Measurements from ENCODE around the gene EMID1.

EMID1 gene

GRCh38 chr22:29195118-29195963 is 10.4 kb upstream of the EMID1 start:
- no peaks in the 10 kb centered on the region for H3K9me3 ChIP-seq (ENCODE audit: control insufficient read depth in 2 of 2, low read length in 2 of 2)
- no peak overlapping the region for H3K4me3 ChIP-seq (ENCODE audit: low read length in 2 of 2)
- no peaks in the 10 kb centered on the region for H3K27me3 ChIP-seq (ENCODE audit: control insufficient read depth in 1 of 2, insufficient read depth in 2 of 2, low read length in 2 of 2)
- no peaks in the 10 kb centered on the region for H3K36me3 ChIP-seq (ENCODE audit: control insufficient read depth in 2 of 2, insufficient read depth in 2 of 2, low read length in 2 of 2)
- H3K9ac ChIP-seq (ENCODE audit: low read length in 2 of 2), result no peak overlapping the region
- no peaks in the 10 kb centered on the region for H3K4me1 ChIP-seq (ENCODE audit: control insufficient read depth, insufficient read depth, low read length)
- H3K27ac ChIP-seq (ENCODE audit: low read length), result no peak overlapping the region

GRCh38 chr22:29195964-29196666 is 9.6 kb upstream of the EMID1 start:
- Histone ChIP-seq H3K9me3 (ENCODE audit: control insufficient read depth in 2 of 2, low read length in 2 of 2) (no peaks in the 10 kb centered on the region), H3K4me1 (ENCODE audit: control insufficient read depth, insufficient read depth, low read length) (no peaks in the 10 kb centered on the region), H3K4me3 (ENCODE audit: low read length in 2 of 2) (no peak overlapping the region), H3K9ac (ENCODE audit: low read length in 2 of 2) (no peak overlapping the region), H3K36me3 (ENCODE audit: control insufficient read depth in 2 of 2, insufficient read depth in 2 of 2, low read length in 2 of 2) (no peaks in the 10 kb centered on the region), H3K27ac (ENCODE audit: low read length) (no peak overlapping the region), H3K27me3 (ENCODE audit: control insufficient read depth in 1 of 2, insufficient read depth in 2 of 2, low read length in 2 of 2) (no peaks in the 10 kb centered on the region)

DNA sequence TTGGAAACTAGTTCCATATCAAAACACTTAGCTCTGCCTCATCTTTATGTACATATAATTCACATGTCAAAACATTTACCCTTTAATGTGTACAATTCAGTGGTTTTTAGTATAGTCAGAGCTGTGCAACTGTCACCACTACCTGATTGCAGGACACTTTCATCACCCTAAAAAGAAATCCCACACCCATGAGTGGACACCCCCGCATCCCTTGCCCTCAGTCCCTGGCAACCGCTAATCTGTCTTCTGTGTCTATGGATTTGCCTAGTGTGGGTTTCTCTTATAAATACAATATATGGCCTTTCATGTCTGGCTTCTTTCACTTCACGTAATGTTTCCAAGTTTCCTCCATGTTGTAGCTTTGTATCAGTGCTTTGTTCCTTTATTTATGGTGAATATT is 8.6 kb upstream of the EMID1 start:
- no peak overlapping the region for H3K27ac ChIP-seq (ENCODE audit: low read length)
- no peak overlapping the region for H3K9ac ChIP-seq (ENCODE audit: low read length in 2 of 2)
- H3K36me3 ChIP-seq (ENCODE audit: control insufficient read depth in 2 of 2, insufficient read depth in 2 of 2, low read length in 2 of 2), result no peaks in the 10 kb centered on the region
- H3K4me1 ChIP-seq (ENCODE audit: control insufficient read depth, insufficient read depth, low read length), result peaks cover 1% of the 10 kb centered on the region
- H3K9me3 ChIP-seq (ENCODE audit: control insufficient read depth in 2 of 2, low read length in 2 of 2), result no peaks in the 10 kb centered on the region
- no peak overlapping the region for H3K4me3 ChIP-seq (ENCODE audit: low read length in 2 of 2)
- no peaks in the 10 kb centered on the region for H3K27me3 ChIP-seq (ENCODE audit: control insufficient read depth in 1 of 2, insufficient read depth in 2 of 2, low read length in 2 of 2)

- H3K9me3 ChIP-seq (ENCODE audit: control insufficient read depth in 2 of 2, low read length in 2 of 2), result no peaks in the 10 kb centered on the region
- no peaks in the 10 kb centered on the region for H3K27me3 ChIP-seq (ENCODE audit: control insufficient read depth in 1 of 2, insufficient read depth in 2 of 2, low read length in 2 of 2)
- no peak overlapping the region for H3K9ac ChIP-seq (ENCODE audit: low read length in 2 of 2)
- H3K27ac ChIP-seq (ENCODE audit: low read length), result no peak overlapping the region
- peaks cover 6% of the 10 kb centered on the region for H3K4me1 ChIP-seq (ENCODE audit: control insufficient read depth, insufficient read depth, low read length)
- H3K36me3 ChIP-seq (ENCODE audit: control insufficient read depth in 2 of 2, insufficient read depth in 2 of 2, low read length in 2 of 2), result no peaks in the 10 kb centered on the region
- no peak overlapping the region for H3K4me3 ChIP-seq (ENCODE audit: low read length in 2 of 2)
These were observed 7.5 kb upstream of the EMID1 start for GRCh38 chr22:29198240-29198639.

GRCh38 chr22:29199702-29200400 is 5.8 kb upstream of the EMID1 start:
- H3K4me1 ChIP-seq (ENCODE audit: control insufficient read depth, insufficient read depth, low read length), result peaks cover 6% of the 10 kb centered on the region
- H3K27me3 ChIP-seq (ENCODE audit: control insufficient read depth in 1 of 2, insufficient read depth in 2 of 2, low read length in 2 of 2), result no peaks in the 10 kb centered on the region
- H3K36me3 ChIP-seq (ENCODE audit: control insufficient read depth in 2 of 2, insufficient read depth in 2 of 2, low read length in 2 of 2), result no peaks in the 10 kb centered on the region
- no peak overlapping the region for H3K4me3 ChIP-seq (ENCODE audit: low read length in 2 of 2)
- H3K27ac ChIP-seq (ENCODE audit: low read length), result no peak overlapping the region
- H3K9me3 ChIP-seq (ENCODE audit: control insufficient read depth in 2 of 2, low read length in 2 of 2), result no peaks in the 10 kb centered on the region
- no peak overlapping the region for H3K9ac ChIP-seq (ENCODE audit: low read length in 2 of 2)

GRCh38 chr22:29200901-29201300 is 4.8 kb upstream of the EMID1 start:
- H3K4me1 ChIP-seq (ENCODE audit: control insufficient read depth, insufficient read depth, low read length), result peaks cover 6% of the 10 kb centered on the region
- H3K27me3 ChIP-seq (ENCODE audit: control insufficient read depth in 1 of 2, insufficient read depth in 2 of 2, low read length in 2 of 2), result no peaks in the 10 kb centered on the region

DNA sequence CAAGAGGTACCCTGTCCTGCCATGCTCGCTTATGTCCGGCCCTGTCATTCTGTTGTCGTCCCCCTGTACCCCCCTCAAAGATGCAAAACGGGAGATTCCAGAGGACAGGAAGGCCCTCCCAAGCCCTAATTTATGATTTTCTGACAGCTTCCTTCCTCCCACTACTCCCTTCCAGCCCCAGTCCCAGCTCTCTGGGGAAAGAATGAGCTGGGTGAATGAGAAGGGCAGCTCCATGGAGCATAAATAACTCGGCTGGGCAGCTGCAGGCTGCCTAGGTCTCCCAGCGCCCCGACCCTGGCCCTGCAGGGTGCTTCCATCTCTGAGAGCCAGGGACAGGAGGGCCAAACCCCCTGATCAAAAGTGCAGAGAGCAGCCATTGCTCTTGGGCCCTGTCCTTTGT is 3.9 kb upstream of the EMID1 start:
- Histone ChIP-seq H3K36me3 (ENCODE audit: control insufficient read depth in 2 of 2, insufficient read depth in 2 of 2, low read length in 2 of 2) (no peaks in the 10 kb centered on the region), H3K9me3 (ENCODE audit: control insufficient read depth in 2 of 2, low read length in 2 of 2) (no peaks in the 10 kb centered on the region), H3K9ac (ENCODE audit: low read length in 2 of 2) (no peak overlapping the region), H3K4me3 (ENCODE audit: low read length in 2 of 2) (no peak overlapping the region), H3K4me1 (ENCODE audit: control insufficient read depth, insufficient read depth, low read length) (peaks cover 12% of the 10 kb centered on the region), H3K27me3 (ENCODE audit: control insufficient read depth in 1 of 2, insufficient read depth in 2 of 2, low read length in 2 of 2) (no peaks in the 10 kb centered on the region), H3K27ac (ENCODE audit: low read length) (no peak overlapping the region)

More at GRCh38 chr22:29200901-29201300, 4.8 kb upstream of the EMID1 start:
- no peak overlapping the region for H3K4me3 ChIP-seq (ENCODE audit: low read length in 2 of 2)
- no peak overlapping the region for H3K27ac ChIP-seq (ENCODE audit: low read length)
- no peaks in the 10 kb centered on the region for H3K36me3 ChIP-seq (ENCODE audit: control insufficient read depth in 2 of 2, insufficient read depth in 2 of 2, low read length in 2 of 2)
- no peaks in the 10 kb centered on the region for H3K9me3 ChIP-seq (ENCODE audit: control insufficient read depth in 2 of 2, low read length in 2 of 2)
- H3K9ac ChIP-seq (ENCODE audit: low read length in 2 of 2), result no peak overlapping the region

- H3K9me3 ChIP-seq (ENCODE audit: control insufficient read depth in 2 of 2, low read length in 2 of 2), result no peaks in the 10 kb centered on the region
- no peaks in the 10 kb centered on the region for H3K27me3 ChIP-seq (ENCODE audit: control insufficient read depth in 1 of 2, insufficient read depth in 2 of 2, low read length in 2 of 2)
- H3K4me1 ChIP-seq (ENCODE audit: control insufficient read depth, insufficient read depth, low read length), result peaks cover 12% of the 10 kb centered on the region
- H3K27ac ChIP-seq (ENCODE audit: low read length), result no peak overlapping the region
- H3K36me3 ChIP-seq (ENCODE audit: control insufficient read depth in 2 of 2, insufficient read depth in 2 of 2, low read length in 2 of 2), result no peaks in the 10 kb centered on the region
- no peak overlapping the region for H3K9ac ChIP-seq (ENCODE audit: low read length in 2 of 2)
- no peak overlapping the region for H3K4me3 ChIP-seq (ENCODE audit: low read length in 2 of 2)
These were observed 3.2 kb upstream of the EMID1 start for GRCh38 chr22:29202212-29203192.

GRCh38 chr22:29203488-29204454 is 1.9 kb upstream of the EMID1 start:
- Histone ChIP-seq H3K36me3 (ENCODE audit: control insufficient read depth in 2 of 2, insufficient read depth in 2 of 2, low read length in 2 of 2) (no peaks in the 10 kb centered on the region), H3K4me3 (ENCODE audit: low read length in 2 of 2) (no peak overlapping the region), H3K27me3 (ENCODE audit: control insufficient read depth in 1 of 2, insufficient read depth in 2 of 2, low read length in 2 of 2) (no peaks in the 10 kb centered on the region), H3K27ac (ENCODE audit: low read length) (no peak overlapping the region), H3K9ac (ENCODE audit: low read length in 2 of 2) (no peak overlapping the region), H3K9me3 (ENCODE audit: control insufficient read depth in 2 of 2, low read length in 2 of 2) (no peaks in the 10 kb centered on the region), H3K4me1 (ENCODE audit: control insufficient read depth, insufficient read depth, low read length) (peaks cover 12% of the 10 kb centered on the region)

Measured in stomach smooth muscle (tissue), 2 donors.